Measurements from ENCODE around the gene KSR2. TPM values are rescaled to one million over a fixed set of nuclear protein-coding genes. Genes with fewer than 3 reads are reported as not detected.
"Not testable (repeated sequence)": the region's sequence is repeated elsewhere in the genome, so short reads cannot be mapped to it uniquely, and the experiment has no call there.

Gene KSR2
- total RNA-seq, 1 donor from 2014 or later = not detected

- Mint-ChIP-seq H3K36me3 (ENCODE audit: low read depth) (no peaks in the 10 kb centered on the region), H3K4me1 (ENCODE audit: low read depth) (no peaks in the 10 kb centered on the region), H3K9me3 (ENCODE audit: low read depth) (no peaks in the 10 kb centered on the region), H3K27ac (ENCODE audit: unreplicated experiment) (no peak overlapping the region), H3K4me3 (ENCODE audit: unreplicated experiment) (no peak overlapping the region), H3K27me3 (ENCODE audit: low read depth) (peaks cover 22% of the 10 kb centered on the region)
- no peak for DNase-seq (ENCODE audit: low spot score)
- no peak for TF ChIP-seq CTCF (IDR thresholded peaks at IDR 0.05)
Measured at GRCh38 chr12:117807946-117808345, 160.8 kb downstream of the KSR2 start.

DNA sequence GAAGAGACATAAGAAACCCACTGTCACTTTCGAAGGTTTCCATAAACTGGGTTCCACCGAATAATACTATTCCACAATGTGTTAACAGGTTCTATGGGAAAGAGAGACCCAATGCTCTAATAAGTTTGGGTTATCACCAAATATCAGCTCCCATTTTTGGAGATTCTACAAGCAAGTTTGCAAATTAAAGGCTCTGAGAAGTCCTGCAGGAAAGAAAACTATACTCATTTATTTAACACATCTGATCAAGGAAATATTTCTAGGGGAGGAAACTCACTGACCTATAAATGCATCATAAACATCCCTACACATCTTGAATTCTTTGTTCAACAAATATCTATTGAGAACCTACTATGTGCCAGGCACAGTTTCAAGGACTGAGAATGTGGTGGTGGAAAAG is 161.4 kb downstream of the KSR2 start:
- Mint-ChIP-seq H3K27ac (ENCODE audit: unreplicated experiment) (no peak overlapping the region), H3K27me3 (ENCODE audit: low read depth) (peaks cover 16% of the 10 kb centered on the region), H3K9me3 (ENCODE audit: low read depth) (no peaks in the 10 kb centered on the region), H3K36me3 (ENCODE audit: low read depth) (no peaks in the 10 kb centered on the region), H3K4me1 (ENCODE audit: low read depth) (no peaks in the 10 kb centered on the region), H3K4me3 (ENCODE audit: unreplicated experiment) (no peak overlapping the region)
- DNase-seq (ENCODE audit: low spot score) = no peak
- no peak for TF ChIP-seq CTCF (IDR thresholded peaks at IDR 0.05)

GRCh38 chr12:117805865-117806264 is 162.9 kb downstream of the KSR2 start:
- Mint-ChIP-seq H3K4me1 (ENCODE audit: low read depth) (no peaks in the 10 kb centered on the region), H3K4me3 (ENCODE audit: unreplicated experiment) (no peak overlapping the region), H3K36me3 (ENCODE audit: low read depth) (no peaks in the 10 kb centered on the region), H3K9me3 (ENCODE audit: low read depth) (no peaks in the 10 kb centered on the region), H3K27me3 (ENCODE audit: low read depth) (peaks cover 12% of the 10 kb centered on the region), H3K27ac (ENCODE audit: unreplicated experiment) (no peak overlapping the region)
- DNase-seq (ENCODE audit: low spot score) = no peak
- no peak for TF ChIP-seq CTCF (IDR thresholded peaks at IDR 0.05)

GRCh38 chr12:117803001-117803400 is 165.8 kb downstream of the KSR2 start:
- Mint-ChIP-seq H3K36me3 (ENCODE audit: low read depth) (no peaks in the 10 kb centered on the region), H3K9me3 (ENCODE audit: low read depth) (no peaks in the 10 kb centered on the region), H3K27me3 (ENCODE audit: low read depth) (peaks cover 13% of the 10 kb centered on the region), H3K4me1 (ENCODE audit: low read depth) (no peaks in the 10 kb centered on the region), H3K27ac (ENCODE audit: unreplicated experiment) (no peak overlapping the region), H3K4me3 (ENCODE audit: unreplicated experiment) (no peak overlapping the region)
- no peak for TF ChIP-seq CTCF (IDR thresholded peaks at IDR 0.05)
- DNase-seq (ENCODE audit: low spot score) = no peak

- not testable (repeated sequence) for DNase-seq (ENCODE audit: low spot score); H3K27me3 Mint-ChIP-seq (ENCODE audit: low read depth); H3K4me3 Mint-ChIP-seq (ENCODE audit: unreplicated experiment); H3K9me3 Mint-ChIP-seq (ENCODE audit: low read depth); H3K4me1 Mint-ChIP-seq (ENCODE audit: low read depth); H3K36me3 Mint-ChIP-seq (ENCODE audit: low read depth); H3K27ac Mint-ChIP-seq (ENCODE audit: unreplicated experiment)
Measured at GRCh38 chr12:117800711-117801110, 168.1 kb downstream of the KSR2 start.

DNA sequence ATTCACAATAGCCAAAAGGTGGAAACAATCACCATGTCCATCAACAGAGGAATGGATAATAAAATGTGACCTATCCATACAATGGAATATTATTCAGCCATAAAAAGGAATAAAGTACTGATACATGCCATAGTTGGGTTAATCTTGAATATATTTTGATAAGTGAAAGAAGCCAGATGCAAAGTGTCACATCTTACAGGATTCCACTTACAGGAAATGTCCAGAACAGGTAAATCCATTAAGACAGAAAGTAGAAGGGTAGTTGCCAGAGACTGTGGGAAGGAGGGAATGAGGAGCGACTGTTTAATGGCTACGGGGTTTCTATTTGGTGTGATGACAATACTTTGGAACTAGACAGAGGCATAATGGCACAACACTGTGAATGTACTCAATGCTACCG is 171.6 kb downstream of the KSR2 start:
- DNase-seq (ENCODE audit: low spot score) = no peak
- Mint-ChIP-seq H3K27ac (ENCODE audit: unreplicated experiment) (no peak overlapping the region), H3K9me3 (ENCODE audit: low read depth) (peaks cover 2% of the 10 kb centered on the region), H3K4me1 (ENCODE audit: low read depth) (no peaks in the 10 kb centered on the region), H3K4me3 (ENCODE audit: unreplicated experiment) (no peak overlapping the region), H3K27me3 (ENCODE audit: low read depth) (peaks cover 10% of the 10 kb centered on the region), H3K36me3 (ENCODE audit: low read depth) (no peaks in the 10 kb centered on the region)
- TF ChIP-seq CTCF (IDR thresholded peaks at IDR 0.05) = no peak
